H7 (cell line): ENCODE results near the gene FBXW8. TPM values are rescaled to one million over a fixed set of nuclear protein-coding genes. Genes with fewer than 3 reads are reported as not detected.

ENCODE experiments used
- DNase-seq: peaks from one replicate; pipeline ENCODE4 v3.0.0; 2012
- H3K27me3 ChIP-seq: 2 replicates; pipeline ENCODE4 v1.6.0; 2011; ENCODE audit warnings: mild to moderate bottlenecking, low read length; ENCODE audit not compliant: control insufficient read depth, insufficient read depth
- H3K36me3 ChIP-seq: replicated peaks from 2 replicates; pipeline ENCODE4 v1.5.1; 2011; ENCODE audit warnings: low read length; ENCODE audit not compliant: control insufficient read depth, insufficient read depth
- H3K4me3 ChIP-seq: 2 replicates; pipeline ENCODE4 v1.5.1; 2011; ENCODE audit warnings: low read depth, mild to moderate bottlenecking, control low read depth, low read length, moderate library complexity; ENCODE audit not compliant: insufficient read depth
- total RNA-seq: library from RNA; depleted of rRNA; stranded (reverse); fragments of >200 nt; shearing (Covaris generic); gene quantifications from 2 replicates; pipeline ENCODE4 v1.2.3, GENCODE V29; 2014; rRNA removed

FBXW8 gene, protein sequence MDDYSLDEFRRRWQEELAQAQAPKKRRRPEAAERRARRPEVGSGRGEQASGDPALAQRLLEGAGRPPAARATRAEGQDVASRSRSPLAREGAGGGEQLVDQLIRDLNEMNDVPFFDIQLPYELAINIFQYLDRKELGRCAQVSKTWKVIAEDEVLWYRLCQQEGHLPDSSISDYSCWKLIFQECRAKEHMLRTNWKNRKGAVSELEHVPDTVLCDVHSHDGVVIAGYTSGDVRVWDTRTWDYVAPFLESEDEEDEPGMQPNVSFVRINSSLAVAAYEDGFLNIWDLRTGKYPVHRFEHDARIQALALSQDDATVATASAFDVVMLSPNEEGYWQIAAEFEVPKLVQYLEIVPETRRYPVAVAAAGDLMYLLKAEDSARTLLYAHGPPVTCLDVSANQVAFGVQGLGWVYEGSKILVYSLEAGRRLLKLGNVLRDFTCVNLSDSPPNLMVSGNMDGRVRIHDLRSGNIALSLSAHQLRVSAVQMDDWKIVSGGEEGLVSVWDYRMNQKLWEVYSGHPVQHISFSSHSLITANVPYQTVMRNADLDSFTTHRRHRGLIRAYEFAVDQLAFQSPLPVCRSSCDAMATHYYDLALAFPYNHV
- 10.4 and 13.2 TPM in 2 replicates for total RNA-seq

DNA sequence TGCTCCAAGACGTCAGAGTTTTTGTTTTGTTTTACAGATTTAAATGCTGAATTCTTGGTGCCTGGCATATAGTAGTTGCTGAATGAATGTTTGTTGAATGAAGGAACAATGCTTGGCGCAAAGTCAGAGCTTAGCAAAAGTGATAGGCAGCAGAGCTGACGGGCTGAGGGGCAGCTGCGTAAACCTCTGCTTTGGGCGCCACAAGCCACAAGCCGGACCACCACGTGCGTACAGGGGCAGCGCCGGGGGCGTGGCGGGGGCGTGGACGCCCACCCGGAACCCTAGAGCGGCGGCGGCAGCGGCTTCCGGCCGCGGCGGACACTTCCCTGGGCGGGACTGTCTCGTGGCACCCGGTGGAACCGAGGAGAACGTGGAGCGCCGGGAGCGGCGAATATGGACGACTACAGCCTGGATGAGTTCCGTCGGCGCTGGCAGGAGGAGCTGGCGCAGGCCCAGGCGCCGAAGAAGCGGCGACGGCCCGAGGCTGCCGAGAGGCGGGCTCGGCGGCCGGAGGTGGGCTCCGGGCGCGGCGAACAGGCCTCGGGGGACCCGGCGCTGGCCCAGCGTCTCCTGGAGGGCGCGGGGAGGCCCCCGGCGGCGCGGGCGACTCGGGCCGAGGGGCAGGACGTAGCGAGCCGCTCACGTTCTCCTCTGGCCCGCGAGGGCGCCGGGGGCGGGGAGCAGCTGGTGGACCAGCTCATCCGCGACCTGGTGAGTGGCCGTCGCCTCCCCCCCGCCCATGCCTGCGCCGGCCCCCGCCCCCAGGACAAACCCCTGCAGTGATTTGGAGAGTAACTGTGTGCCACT, at the start of gene FBXW8:
Gene FBXW8 (plus strand): TSS at position 306 of the 807 bp plus-strand sequence. CDS start 88 bp downstream, at position 394.
- H3K4me3 ChIP-seq, result peak within 1 kb of the TSS; percentile 70
- no peaks in the 10 kb centered on the region for H3K36me3 ChIP-seq
- H3K27me3 ChIP-seq, result no peaks in the 10 kb centered on the region
- DNase-seq, result peak; percentile 94

DNA sequence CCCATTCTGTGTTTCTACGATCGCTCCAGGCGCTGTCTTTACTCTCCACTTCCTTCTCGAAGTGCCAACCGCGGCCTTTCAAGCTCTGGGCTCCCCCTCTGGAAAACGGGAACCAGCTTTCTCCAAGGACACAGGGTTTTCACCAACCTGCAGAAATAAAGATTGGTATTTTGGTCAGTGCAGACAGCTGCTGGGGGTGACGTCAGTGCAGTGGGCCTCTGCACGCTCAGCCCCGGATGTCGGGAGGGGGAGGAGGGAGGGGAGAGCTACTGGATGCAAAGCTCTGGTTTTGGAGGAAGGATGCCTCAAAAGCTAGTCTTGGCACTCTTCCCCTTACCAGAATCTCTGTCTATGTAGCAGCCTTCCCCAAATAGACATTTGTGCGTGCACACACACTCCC, 49.4 kb upstream of the FBXW8 start:
- DNase-seq, result no peak
- Histone ChIP-seq H3K4me3 (no peak overlapping the region), H3K36me3 (no peaks in the 10 kb centered on the region)

DNA sequence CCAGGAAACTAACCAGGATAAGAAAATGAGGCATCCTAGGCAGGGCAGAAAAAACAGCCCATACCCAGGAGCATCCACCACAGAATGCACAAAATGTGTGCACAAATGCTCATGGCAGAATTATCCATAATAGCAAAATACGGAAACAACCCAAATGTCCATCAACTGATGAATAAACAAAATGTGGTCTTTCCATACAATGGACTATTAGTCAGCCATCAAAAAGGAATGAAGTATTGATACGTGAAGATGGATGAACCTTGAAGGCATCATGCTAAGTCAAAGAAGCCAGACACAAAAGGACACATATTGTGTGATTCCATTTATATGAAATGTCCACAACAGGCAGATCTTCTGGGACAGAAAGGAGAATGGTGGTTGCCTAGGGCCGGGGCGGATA, 48.6 kb upstream of the FBXW8 start:
- Histone ChIP-seq H3K27me3 (no peaks in the 10 kb centered on the region), H3K36me3 (no peaks in the 10 kb centered on the region), H3K4me3 (no peak overlapping the region)
- no peak for DNase-seq

More for the DNA sequence above, 49.4 kb upstream of the FBXW8 start:
- no peaks in the 10 kb centered on the region for H3K27me3 ChIP-seq

DNA sequence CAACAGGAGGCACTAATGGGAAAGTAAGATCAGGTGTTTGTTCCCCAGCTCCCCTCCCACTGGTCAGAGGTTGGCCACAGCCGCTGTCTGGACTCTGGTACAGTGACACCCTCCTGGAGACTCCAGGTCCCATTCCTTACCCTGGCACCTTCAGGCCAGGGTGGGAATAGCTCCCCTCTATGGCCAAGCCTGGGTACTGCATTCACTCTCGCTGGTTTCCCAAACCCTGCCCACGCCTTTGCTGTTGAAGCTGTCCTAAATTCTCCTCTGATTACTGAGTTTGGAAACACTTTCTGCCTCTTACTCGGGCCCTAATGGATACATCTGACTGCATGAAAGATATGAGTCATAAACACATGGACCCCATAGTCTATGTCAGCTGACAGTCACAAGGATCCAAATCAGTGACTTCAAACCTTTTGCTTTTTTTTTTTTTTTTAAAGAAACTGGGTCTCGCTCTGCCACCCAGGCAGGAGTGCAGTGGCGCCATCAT, 47.4 kb upstream of the FBXW8 start:
- no peak overlapping the region for H3K4me3 ChIP-seq
- DNase-seq, result peak; percentile 74
- H3K36me3 ChIP-seq, result no peaks in the 10 kb centered on the region
- H3K27me3 ChIP-seq, result no peaks in the 10 kb centered on the region

DNA sequence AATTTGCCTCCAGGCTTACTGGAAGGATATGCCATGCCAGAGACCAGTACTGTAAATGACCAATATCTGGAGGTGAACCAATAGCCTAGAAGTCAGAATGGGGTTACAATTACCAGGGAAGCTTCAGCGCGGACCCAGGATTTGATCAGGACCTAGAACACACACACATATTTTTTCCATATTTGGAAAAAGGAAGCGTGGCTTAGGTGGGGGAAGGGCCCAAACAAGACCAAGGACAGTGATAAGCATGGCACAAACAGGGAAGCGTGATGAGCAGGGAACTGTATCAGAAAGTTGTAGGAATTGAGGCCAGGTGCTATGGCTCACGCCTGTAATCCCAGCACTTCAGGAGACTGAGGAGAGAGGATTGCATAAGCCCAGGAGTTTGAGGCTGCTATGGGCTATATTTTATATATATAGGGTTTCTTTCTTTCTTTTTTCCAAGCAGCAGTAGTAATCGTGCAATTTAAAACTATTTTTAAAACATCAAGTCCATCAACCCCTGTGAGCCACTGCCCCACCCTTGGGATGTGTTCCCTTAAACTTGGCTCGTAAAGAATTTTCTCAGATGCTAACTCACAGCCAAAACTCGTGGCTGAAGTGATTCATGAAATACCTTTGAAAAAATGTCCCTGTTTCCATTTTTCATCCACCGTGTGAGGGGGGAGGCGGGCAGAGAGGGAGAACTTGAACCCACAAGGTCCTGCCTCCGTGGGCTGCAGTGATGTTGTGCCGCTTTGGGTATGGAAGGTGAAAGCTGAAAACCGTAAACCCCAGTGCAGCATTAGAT, 46.2 kb upstream of the FBXW8 start:
- DNase-seq, result no peak
- no peaks in the 10 kb centered on the region for H3K36me3 ChIP-seq
- no peak overlapping the region for H3K4me3 ChIP-seq
- no peaks in the 10 kb centered on the region for H3K27me3 ChIP-seq

DNA sequence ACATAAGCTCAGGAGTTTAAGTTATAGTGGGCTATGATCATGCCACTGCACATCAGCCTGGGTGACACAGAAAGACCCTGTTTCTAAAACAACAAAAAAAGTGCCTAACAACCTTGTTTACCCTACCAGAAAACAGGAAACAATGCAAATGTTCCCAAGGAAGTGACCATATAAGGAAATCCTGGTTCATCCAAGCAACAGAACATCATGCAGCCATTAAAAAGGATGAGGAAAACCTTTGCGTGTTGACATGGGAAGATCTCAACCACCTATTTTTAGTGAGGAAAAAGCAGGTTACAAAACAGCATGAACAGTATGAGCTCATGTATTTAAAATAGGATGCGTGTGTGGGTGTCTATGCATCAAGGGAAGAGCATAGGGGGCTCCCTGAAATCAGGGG, 43.2 kb upstream of the FBXW8 start:
- Histone ChIP-seq H3K36me3 (no peaks in the 10 kb centered on the region), H3K27me3 (no peaks in the 10 kb centered on the region), H3K4me3 (no peak overlapping the region)
- DNase-seq, result no peak

DNA sequence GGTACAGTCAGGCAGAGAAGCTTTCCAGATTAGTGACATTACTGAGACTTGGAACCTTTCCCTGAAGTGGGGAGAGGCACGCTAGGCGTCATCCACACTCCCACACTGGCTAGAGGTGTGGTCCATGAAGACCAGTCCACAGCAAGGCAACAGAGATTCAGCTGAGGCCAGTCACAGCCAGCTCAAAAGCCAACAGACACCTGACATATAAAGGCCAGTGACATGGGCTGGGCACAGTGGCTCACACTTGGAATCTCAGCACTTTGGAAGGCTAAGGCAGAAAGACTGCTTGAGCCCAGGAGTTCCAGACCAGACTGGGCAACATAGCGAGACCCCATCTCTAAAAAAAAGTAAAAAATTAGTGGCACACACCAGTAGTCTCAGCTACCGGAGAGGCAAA, 40.4 kb upstream of the FBXW8 start:
- no peaks in the 10 kb centered on the region for H3K36me3 ChIP-seq
- no peaks in the 10 kb centered on the region for H3K27me3 ChIP-seq
- H3K4me3 ChIP-seq, result no peak overlapping the region
- DNase-seq, result no peak

DNA sequence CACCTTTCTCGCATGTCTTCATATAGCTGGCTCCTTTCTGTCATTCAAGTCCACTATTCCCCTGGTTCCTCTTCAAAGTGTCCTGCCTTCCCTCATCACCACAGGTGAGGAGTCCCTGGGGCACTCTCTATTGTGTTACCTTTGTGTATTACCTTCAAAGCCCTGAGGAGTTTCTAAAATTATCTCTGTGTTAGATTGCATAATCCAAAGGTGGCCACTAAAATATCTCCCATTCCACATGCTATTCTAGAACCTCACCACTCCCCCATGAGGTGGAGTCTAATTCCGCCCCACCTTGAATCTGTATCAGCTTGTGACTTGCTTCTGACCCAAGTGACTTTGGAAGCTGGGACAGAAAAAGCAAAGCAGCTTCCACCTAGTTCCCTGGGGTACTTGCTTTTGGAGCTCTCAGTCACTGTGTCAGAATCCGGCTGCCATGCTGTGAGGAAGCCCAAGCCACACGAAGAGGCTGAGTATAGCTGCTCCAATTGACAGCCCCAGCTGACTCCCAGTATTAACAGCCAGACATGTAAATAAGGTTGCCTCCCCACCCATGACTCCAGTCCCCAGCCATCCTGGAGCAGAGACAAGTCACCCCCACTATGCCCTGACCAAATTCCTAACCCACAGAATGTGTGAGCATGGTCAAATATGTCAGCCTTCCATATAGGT, 36.3 kb upstream of the FBXW8 start:
- Histone ChIP-seq H3K4me3 (no peak overlapping the region), H3K36me3 (no peaks in the 10 kb centered on the region), H3K27me3 (peaks cover 31% of the 10 kb centered on the region)
- DNase-seq, result no peak

DNA sequence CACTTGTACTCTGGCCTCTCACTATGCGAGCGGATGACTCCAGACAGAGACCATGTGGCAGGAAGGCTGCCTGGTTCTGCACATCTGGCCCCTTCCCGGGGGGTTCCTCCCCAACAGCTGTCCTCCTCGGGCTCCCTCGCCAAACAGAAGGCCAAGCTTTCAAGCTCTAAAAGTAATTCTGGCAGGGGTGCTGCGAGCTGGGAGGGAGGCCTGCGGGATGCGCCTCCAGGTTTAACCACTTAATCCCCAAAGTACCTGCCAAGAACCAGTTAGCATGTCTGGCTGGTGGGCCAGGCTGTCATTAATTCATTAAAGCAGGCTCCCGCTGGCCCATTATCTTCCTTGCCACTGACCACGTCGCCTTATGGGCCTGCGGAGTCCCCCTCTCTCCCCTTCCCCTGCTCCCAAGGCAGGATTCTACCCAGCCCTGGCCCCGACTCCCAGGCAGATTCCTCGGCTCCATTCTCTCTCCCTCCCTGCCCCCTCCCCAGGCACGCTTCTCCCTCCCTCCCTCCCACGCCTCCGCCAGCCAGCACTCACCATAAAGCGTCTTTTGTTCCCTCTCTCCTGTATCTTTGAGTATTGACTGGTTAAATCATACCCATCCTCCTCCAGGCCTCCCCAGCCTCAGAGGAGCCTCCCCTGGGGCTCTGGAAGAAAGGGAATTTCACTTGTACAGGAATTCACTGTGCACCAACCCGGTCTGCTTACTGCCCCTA, 34.4 kb upstream of the FBXW8 start:
- H3K4me3 ChIP-seq, result peak overlapping the region; percentile 36; the same call in 1 of the 2 replicates
- no peaks in the 10 kb centered on the region for H3K36me3 ChIP-seq
- DNase-seq, result peak; percentile 83
- H3K27me3 ChIP-seq, result peaks cover 45% of the 10 kb centered on the region

DNA sequence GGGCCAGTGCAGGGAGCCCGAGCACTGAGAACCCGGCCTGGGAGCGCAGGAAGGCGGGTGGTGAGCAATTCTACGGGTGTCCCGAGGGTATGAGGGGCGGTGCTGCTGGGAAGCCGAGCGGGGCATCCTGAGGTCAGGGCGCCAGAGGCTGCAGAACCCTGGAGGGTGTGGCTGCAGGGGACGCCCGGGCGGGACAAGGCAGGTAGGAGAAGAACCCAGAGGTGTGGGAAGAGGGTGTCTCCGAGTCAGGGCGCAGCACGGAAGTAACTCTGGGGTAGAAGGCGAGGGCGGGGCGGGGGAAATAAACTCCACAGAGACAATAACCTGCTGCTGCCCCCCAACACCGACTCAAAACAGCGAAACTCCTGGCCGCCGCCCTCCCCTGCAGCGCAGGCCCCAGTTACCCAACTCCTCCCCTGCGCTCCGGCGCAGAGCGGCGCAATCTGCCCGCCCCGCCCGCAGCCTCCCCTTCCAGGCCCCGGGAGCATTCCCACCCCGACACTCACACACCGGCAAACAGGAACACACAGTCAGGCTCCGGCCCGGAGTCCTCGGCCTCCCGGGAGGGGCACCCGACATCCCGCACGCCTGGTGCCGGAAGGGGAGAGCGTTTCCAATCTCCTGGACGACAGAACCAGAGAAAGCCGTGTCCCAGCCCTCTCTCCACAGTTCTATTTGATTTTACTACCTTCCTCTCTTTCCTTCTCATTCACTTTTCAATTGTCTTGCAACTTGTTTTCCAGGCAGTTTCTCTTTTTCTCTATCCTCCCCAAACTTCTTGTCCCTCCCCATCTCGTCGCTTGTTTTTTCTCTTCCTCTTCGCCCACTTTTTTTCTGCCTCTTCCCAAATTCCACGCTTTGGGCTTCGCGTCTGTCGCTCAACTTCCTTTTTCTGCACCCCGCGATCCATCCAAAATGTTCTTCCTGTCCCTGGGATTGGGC, 31.9 kb upstream of the FBXW8 start:
- H3K36me3 ChIP-seq, result no peaks in the 10 kb centered on the region
- DNase-seq, result peak; percentile 88
- H3K4me3 ChIP-seq, result peak overlapping the region; percentile 71
- H3K27me3 ChIP-seq, result peaks cover 68% of the 10 kb centered on the region

DNA sequence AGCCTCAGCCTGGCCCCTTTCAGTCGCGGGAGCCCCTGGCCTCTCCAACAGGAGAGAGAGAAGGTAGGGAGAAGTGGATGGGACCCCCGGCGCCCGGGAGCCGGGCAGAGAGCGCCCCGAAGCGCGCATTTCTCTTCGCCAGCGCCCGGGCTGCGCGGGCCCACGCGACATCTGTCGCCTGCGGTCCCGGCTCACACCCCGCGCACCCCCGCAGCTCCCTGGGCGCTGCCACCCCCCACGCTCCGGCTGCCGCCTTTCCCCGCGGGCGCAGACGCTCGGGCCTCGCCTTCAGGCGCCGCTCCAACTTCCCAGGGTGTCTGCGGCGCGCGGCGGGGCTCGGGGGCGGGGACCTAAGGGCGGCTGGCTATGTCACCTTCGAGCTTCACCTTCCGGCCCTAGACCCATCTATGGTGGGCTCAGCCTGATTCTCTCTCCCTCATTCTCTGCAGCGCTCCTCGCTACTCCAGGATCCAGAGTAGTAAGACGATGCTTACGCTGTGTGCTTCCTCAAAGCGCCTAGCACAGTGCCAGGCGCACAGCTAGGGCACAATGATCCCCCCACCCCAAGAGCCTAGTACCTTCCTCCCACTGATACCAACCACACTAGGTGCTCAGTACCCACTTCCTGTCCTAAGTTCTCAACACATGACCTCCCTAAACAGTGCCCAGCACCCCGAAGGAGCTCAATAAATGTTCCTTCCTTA, 31.1 kb upstream of the FBXW8 start:
- peak; percentile 62 for DNase-seq
- H3K4me3 ChIP-seq, result peak overlapping the region; percentile 71
- H3K36me3 ChIP-seq, result no peaks in the 10 kb centered on the region
- H3K27me3 ChIP-seq, result peaks cover 68% of the 10 kb centered on the region
